ENCODE measurements around the gene MPV17.
"Not testable (repeated sequence)": the region's sequence is repeated elsewhere in the genome, so short reads cannot be mapped to it uniquely, and the experiment has no call there.

Gene MPV17

GRCh38 chr2:27268296-27268695 is 54.6 kb downstream of the MPV17 start:
- not testable (repeated sequence) for DNase-seq (ENCODE audit: low read depth, low spot score)

GRCh38 chr2:27265536-27265870 is 57.4 kb downstream of the MPV17 start:
- DNase-seq (ENCODE audit: low read depth, low spot score), result no peak

GRCh38 chr2:27264753-27265535 is 58.0 kb downstream of the MPV17 start:
- no peak for DNase-seq (ENCODE audit: low read depth, low spot score)

- no peak for DNase-seq (ENCODE audit: low read depth, low spot score)
Observed at GRCh38 chr2:27264253-27264752, 58.6 kb downstream of the MPV17 start.

- no peak for DNase-seq (ENCODE audit: low read depth, low spot score)
Observed at GRCh38 chr2:27263287-27264252, 59.3 kb downstream of the MPV17 start.

- DNase-seq (ENCODE audit: low read depth, low spot score), result no peak
Observed at GRCh38 chr2:27262379-27263286, 60.3 kb downstream of the MPV17 start, which contains the start of gene SLC30A3. TSS of gene SLC30A3 (minus strand) at chr2:27263047. CDS start at chr2:27262906, 141 bp downstream.

GRCh38 chr2:27261926-27262298 is 61.0 kb downstream of the MPV17 start:
- DNase-seq (ENCODE audit: low read depth, low spot score), result no peak

GRCh38 chr2:27261241-27261925 is 61.5 kb downstream of the MPV17 start:
- DNase-seq (ENCODE audit: low read depth, low spot score), result no peak

Data from brain pericyte (primary cell).